ENCODE results near the gene DGKE. TPM values are rescaled to one million over a fixed set of nuclear protein-coding genes. Genes with fewer than 3 reads are reported as not detected.

The DGKE gene
- total RNA-seq, 1 experiment from 2014 or later = 10.0 TPM

DNA sequence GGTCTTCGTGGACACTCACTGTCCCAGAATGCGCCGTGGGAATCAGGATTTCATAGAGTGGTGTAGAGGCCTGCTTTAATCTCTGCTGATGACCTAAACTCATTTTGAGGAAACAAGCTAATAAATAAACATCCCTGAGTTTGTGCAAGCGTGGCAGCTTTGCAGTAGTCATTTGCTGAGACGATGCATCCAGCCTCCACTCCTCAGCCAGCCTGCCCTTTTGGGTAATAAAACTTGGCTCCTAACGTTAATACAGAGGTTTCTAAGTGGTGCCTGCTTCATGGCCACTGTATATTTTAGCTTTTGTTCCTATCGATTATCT, 1.3 kb downstream of the DGKE start:
- intact Hi-C loops (cut with micrococcal nuclease; ENCODE audit: unreplicated experiment) = no loop called here
- no TSS peak for BruUV-seq (replicated peaks)
- Histone ChIP-seq H3K36me3 (ENCODE audit: insufficient read depth, low read length, poor library complexity, severe bottlenecking) (no peaks in the 10 kb centered on the region), H3K9me3 (ENCODE audit: low read depth, low read length, poor library complexity, severe bottlenecking) (no peaks in the 10 kb centered on the region), H3K27ac (ENCODE audit: low read depth, low read length, poor library complexity, severe bottlenecking) (no peak overlapping the region), H3K4me1 (ENCODE audit: insufficient read depth, low read length, poor library complexity, severe bottlenecking) (peaks cover 24% of the 10 kb centered on the region), H3K4me3 (ENCODE audit: low read depth, low read length, poor library complexity, severe bottlenecking) (peak overlapping the region; percentile 65), H3K27me3 (replicated peaks; ENCODE audit: insufficient read depth, low read depth, low read length, poor library complexity) (no peaks in the 10 kb centered on the region)
- DNase-seq (ENCODE audit: low spot score) = no peak
- CTCF ChIA-PET = no interaction called here
- POLR2A ChIA-PET (ENCODE audit: low non-redundant PET) = no interaction called here
- no peak for TF ChIP-seq EZH2 (IDR thresholded peaks at IDR 0.05; ENCODE audit: borderline replicate concordance, low read depth, low read length, poor library complexity, severe bottlenecking)
- TF ChIP-seq, protein P1, sequence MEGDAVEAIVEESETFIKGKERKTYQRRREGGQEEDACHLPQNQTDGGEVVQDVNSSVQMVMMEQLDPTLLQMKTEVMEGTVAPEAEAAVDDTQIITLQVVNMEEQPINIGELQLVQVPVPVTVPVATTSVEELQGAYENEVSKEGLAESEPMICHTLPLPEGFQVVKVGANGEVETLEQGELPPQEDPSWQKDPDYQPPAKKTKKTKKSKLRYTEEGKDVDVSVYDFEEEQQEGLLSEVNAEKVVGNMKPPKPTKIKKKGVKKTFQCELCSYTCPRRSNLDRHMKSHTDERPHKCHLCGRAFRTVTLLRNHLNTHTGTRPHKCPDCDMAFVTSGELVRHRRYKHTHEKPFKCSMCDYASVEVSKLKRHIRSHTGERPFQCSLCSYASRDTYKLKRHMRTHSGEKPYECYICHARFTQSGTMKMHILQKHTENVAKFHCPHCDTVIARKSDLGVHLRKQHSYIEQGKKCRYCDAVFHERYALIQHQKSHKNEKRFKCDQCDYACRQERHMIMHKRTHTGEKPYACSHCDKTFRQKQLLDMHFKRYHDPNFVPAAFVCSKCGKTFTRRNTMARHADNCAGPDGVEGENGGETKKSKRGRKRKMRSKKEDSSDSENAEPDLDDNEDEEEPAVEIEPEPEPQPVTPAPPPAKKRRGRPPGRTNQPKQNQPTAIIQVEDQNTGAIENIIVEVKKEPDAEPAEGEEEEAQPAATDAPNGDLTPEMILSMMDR (conservative IDR thresholded peaks at IDR 0.05; ENCODE audit: low read depth, low read length) = no peak

DNA sequence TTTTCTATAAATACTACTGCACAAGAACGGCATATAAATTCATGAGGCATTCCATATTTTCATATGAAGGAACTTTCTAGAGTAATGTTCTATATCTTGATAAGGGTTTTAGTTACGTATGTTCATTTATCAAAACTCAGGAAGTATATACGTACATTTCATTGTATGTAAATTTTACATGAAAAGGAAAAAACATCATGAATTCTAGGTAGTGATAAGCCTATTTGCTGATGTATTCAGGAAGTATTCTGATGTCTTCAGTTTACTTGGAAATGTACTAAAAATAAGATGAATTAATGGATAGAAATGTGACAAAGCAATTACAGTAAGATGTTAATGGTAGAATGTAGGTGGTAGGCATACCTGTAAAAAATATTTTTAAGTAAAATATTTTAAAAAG, 4.7 kb downstream of the DGKE start:
- BruUV-seq (replicated peaks) = no TSS peak
- TF ChIP-seq, protein P1 (conservative IDR thresholded peaks at IDR 0.05; ENCODE audit: low read depth, low read length) = no peak
- no peak for TF ChIP-seq EZH2 (IDR thresholded peaks at IDR 0.05; ENCODE audit: borderline replicate concordance, low read depth, low read length, poor library complexity, severe bottlenecking)
- POLR2A ChIA-PET (ENCODE audit: low non-redundant PET) = no interaction called here
- no peak for DNase-seq (ENCODE audit: low spot score)
- peaks cover 26% of the 10 kb centered on the region for H3K4me1 ChIP-seq (ENCODE audit: insufficient read depth, low read length, poor library complexity, severe bottlenecking)
- intact Hi-C loops (cut with micrococcal nuclease; ENCODE audit: unreplicated experiment) = no loop called here
- H3K9me3 ChIP-seq (ENCODE audit: low read depth, low read length, poor library complexity, severe bottlenecking) = no peaks in the 10 kb centered on the region
- CTCF ChIA-PET = no interaction called here
- no peak overlapping the region for H3K4me3 ChIP-seq (ENCODE audit: low read depth, low read length, poor library complexity, severe bottlenecking)
- H3K36me3 ChIP-seq (ENCODE audit: insufficient read depth, low read length, poor library complexity, severe bottlenecking) = no peaks in the 10 kb centered on the region
- H3K27ac ChIP-seq (ENCODE audit: low read depth, low read length, poor library complexity, severe bottlenecking) = no peak overlapping the region
- H3K27me3 ChIP-seq (replicated peaks; ENCODE audit: insufficient read depth, low read depth, low read length, poor library complexity) = no peaks in the 10 kb centered on the region

DNA sequence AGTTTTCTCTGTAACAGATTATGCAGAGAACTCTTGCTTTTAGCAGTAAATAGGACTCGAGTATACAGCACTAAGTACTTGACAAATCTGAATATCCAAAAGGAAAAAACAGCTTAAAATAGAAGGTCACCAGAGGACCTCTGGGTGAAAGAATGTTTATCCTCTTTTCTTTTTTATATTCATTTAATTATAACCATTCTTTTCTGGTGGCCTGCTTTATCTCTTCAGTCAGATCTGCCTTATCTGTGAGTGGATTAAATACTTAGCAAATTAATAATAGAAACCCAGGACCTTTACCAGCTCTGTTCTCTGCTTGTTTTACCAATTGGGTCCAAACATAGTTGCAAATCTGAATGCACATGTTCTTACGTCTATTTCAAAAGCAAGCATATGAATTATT, 8.6 kb downstream of the DGKE start:
- Histone ChIP-seq H3K9me3 (ENCODE audit: low read depth, low read length, poor library complexity, severe bottlenecking) (no peaks in the 10 kb centered on the region), H3K4me3 (ENCODE audit: low read depth, low read length, poor library complexity, severe bottlenecking) (no peak overlapping the region), H3K27me3 (replicated peaks; ENCODE audit: insufficient read depth, low read depth, low read length, poor library complexity) (no peaks in the 10 kb centered on the region), H3K36me3 (ENCODE audit: insufficient read depth, low read length, poor library complexity, severe bottlenecking) (no peaks in the 10 kb centered on the region), H3K27ac (ENCODE audit: low read depth, low read length, poor library complexity, severe bottlenecking) (no peak overlapping the region), H3K4me1 (ENCODE audit: insufficient read depth, low read length, poor library complexity, severe bottlenecking) (peaks cover 8% of the 10 kb centered on the region)
- BruUV-seq (replicated peaks) = no TSS peak
- no peak for DNase-seq (ENCODE audit: low spot score)
- CTCF ChIA-PET = no interaction called here
- POLR2A ChIA-PET (ENCODE audit: low non-redundant PET) = no interaction called here
- intact Hi-C loops (cut with micrococcal nuclease; ENCODE audit: unreplicated experiment) = no loop called here
- TF ChIP-seq, protein P1 (conservative IDR thresholded peaks at IDR 0.05; ENCODE audit: low read depth, low read length) = no peak
- TF ChIP-seq EZH2 (IDR thresholded peaks at IDR 0.05; ENCODE audit: borderline replicate concordance, low read depth, low read length, poor library complexity, severe bottlenecking) = no peak

All from A673 (cell line).